H1 (cell line): ENCODE data around the gene PIMREG. TPM values are rescaled to one million over a fixed set of nuclear protein-coding genes. Genes with fewer than 3 reads are reported as not detected.

Experiments
- polyA plus RNA-seq, 7 experiments: library from polyadenylated mRNA; depleted of rRNA in 3 of 7; stranded (reverse) in 5 of 7; unstranded in 2 of 7; fragments of >200 nt in 5 of 7; fragments of 200-250 nt in 2 of 7; gene quantifications; 1 replicate in 5 of 7; 2 replicates in 1 of 7; 4 replicates in 1 of 7; pipeline versions ENCODE4 v1.2.1 to v1.2.3, GENCODE V29; 2011 to 2013; ENCODE audit warnings: missing spikeins in 2 of 7, mixed read lengths in 2 of 7
- total RNA-seq: library from RNA; stranded (reverse); fragmentation: NEBNext Ultra II Directional; extraction: Animal tissue kit (Norgen Biotek cat#: 25700); gene quantifications from 2 replicates; pipeline ENCODE4 v1.2.1, GENCODE V29; 2021
- TF ChIP-seq, protein P1 (sequence below): IDR thresholded peaks from 2 replicates; pipeline ENCODE4 v1.6.1; 2012; ENCODE audit warnings: inconsistent platforms

The PIMREG gene
- total and polyA plus RNA-seq, 2 of the 8 experiments (the other 6 are each of a cell fraction or from before 2014, with no cell fraction given), result 133 to 148 TPM

DNA sequence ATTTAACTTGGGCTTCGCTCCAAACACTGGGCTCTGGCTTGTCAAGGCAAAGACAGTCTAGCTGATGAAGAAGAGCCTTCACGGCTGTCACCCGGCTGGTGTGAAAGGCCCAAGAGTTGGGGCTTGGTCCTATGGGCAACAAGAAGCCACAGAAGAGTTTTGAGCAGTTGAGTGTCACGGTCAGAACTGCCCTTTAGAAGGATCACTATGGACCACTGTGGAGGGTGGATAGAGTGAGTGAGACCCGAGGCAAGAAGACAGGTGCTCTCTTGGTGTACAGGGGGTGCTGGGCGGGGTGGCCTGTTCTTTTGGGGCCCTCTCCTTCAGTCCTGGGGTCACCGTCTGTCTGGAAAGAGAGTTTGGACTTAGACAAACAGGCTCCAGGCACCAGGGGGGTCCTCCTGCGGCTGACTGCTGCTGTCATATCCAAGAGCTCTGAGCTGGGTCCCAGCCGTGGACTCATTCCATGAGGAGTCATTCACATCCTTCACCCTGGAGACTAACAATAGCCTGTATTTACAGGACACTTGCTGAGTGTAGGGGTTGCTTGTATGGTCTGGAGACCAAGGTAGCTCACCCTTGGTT is 2.4 kb downstream of the PIMREG start (continued):
- TF ChIP-seq, protein P1, sequence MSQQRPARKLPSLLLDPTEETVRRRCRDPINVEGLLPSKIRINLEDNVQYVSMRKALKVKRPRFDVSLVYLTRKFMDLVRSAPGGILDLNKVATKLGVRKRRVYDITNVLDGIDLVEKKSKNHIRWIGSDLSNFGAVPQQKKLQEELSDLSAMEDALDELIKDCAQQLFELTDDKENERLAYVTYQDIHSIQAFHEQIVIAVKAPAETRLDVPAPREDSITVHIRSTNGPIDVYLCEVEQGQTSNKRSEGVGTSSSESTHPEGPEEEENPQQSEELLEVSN, result no peak
